HCT116 (cell line): Measurements from ENCODE around the gene LRRC46. TPM values are rescaled to one million over a fixed set of nuclear protein-coding genes. Genes with fewer than 3 reads are reported as not detected.

Experiments used
- ATAC-seq: fragments of 200-7000 bp; cut with Tn5 transposase; 2 replicates; pipeline ENCODE4 v1.9.1; 2020; ENCODE audit warnings: mild to moderate bottlenecking, moderate library complexity
- BruUV-seq: library from RNA; stranded (reverse); fragments of 400-500 nt; replicated peaks from 2 replicates; lab custom pipeline; 2021; lab: Mats Ljungman, UMichigan
- CTCF ChIA-PET: fragments of 300-600 bp; sonication (Branson Sonifier 250); formaldehyde crosslinking; loops from one replicate; lab custom pipeline; 2021; ENCODE audit warnings: antibody characterized with exemption; lab: Charles Lee
- POLR2A ChIA-PET: fragments of 300-600, 350-600 bp; sonication (Branson Sonifier 250); formaldehyde crosslinking; loops from one replicate; lab custom pipeline; 2021; ENCODE audit warnings: antibody characterized with exemption; lab: Charles Lee
- RAD21 ChIA-PET, 2 experiments: fragments of 300-600 bp; sonication (Branson Sonifier 250); formaldehyde crosslinking; loops; one replicate each; lab custom pipeline; 2023; ENCODE audit warnings: low total read pairs in 2 of 2; ENCODE audit not compliant: uncharacterized antibody in 2 of 2, unreplicated experiment in 2 of 2, low non-redundant PET in 1 of 2; lab: Charles Lee
- DNase-seq: peaks from one replicate; pipeline ENCODE4 v3.0.0-alpha.2; 2010; ENCODE audit warnings: low read depth, low spot score
- H2AFZ ChIP-seq: fragments of 200-600 bp; shearing (Covaris generic), sonication (generic); 2 replicates; pipeline ENCODE4 v1.6.1; 2017; ENCODE audit warnings: low read depth, mixed run types, mixed read lengths, antibody characterized with exemption, low read length; ENCODE audit not compliant: poor library complexity, severe bottlenecking
- H3K27ac ChIP-seq: 2 replicates; pipeline ENCODE4 v1.5.1; 2012; ENCODE audit warnings: low read depth, low read length
- H3K27me3 ChIP-seq: fragments of 200-600 bp; sonication (generic); 2 replicates; pipeline ENCODE4 v1.6.1; 2016; ENCODE audit warnings: mixed run types, low read length, mixed read lengths; ENCODE audit not compliant: insufficient read depth
- H3K36me3 ChIP-seq, 2 experiments: fragments of 200-500 bp in 1 of 2; fragments of 200-600 bp in 1 of 2; sonication (Bioruptor generic) in 1 of 2; sonication (generic) in 1 of 2; 2 replicates each; pipeline versions ENCODE4 v1.5.1 to v1.6.1; 2014 to 2016; ENCODE audit warnings: low read length in 2 of 2, inconsistent platforms in 1 of 2, mixed read lengths in 1 of 2, mixed run types in 1 of 2; ENCODE audit not compliant: insufficient read depth in 2 of 2, control insufficient read depth in 1 of 2
- H3K4me1 ChIP-seq, 2 experiments: fragments of 200-600 bp in 1 of 2; sonication (generic) in 1 of 2; 2 replicates each; pipeline versions ENCODE4 v1.5.1 to v1.6.1; 2012 to 2017; ENCODE audit warnings: low read length in 2 of 2, inconsistent platforms in 1 of 2, mild to moderate bottlenecking in 1 of 2, mixed read lengths in 1 of 2, mixed run types in 1 of 2, moderate library complexity in 1 of 2; ENCODE audit not compliant: insufficient read depth in 2 of 2, control insufficient read depth in 1 of 2
- H3K4me2 ChIP-seq: fragments of 200-600 bp; sonication (generic); 2 replicates; pipeline ENCODE4 v1.6.1; 2017; ENCODE audit warnings: mixed run types, low read length, mixed read lengths
- H3K4me3 ChIP-seq, 2 experiments: fragments of 200-600 bp in 1 of 2; sonication (generic) in 1 of 2; replicated peaks in 1 of 2; 2 replicates each; pipeline ENCODE4 v1.5.1; 2011 to 2016; ENCODE audit warnings: low read length in 2 of 2, control low read depth in 1 of 2, low read depth in 1 of 2, mild to moderate bottlenecking in 1 of 2, mixed read lengths in 1 of 2, mixed run types in 1 of 2
- H3K79me2 ChIP-seq: fragments of 200-600 bp; sonication (generic); 2 replicates; pipeline ENCODE4 v1.6.1; 2017; ENCODE audit warnings: mild to moderate bottlenecking, mixed run types, low read length, moderate library complexity, mixed read lengths; ENCODE audit not compliant: insufficient read depth
- H3K9ac ChIP-seq: fragments of 200-600 bp; sonication (generic); 2 replicates; pipeline ENCODE4 v1.6.1; 2016; ENCODE audit warnings: low read length, mixed read lengths
- H3K9me2 ChIP-seq: fragments of 200-600 bp; sonication (generic), shearing (Covaris generic); 2 replicates; pipeline ENCODE4 v1.6.1; 2017; ENCODE audit warnings: mixed run types, mild to moderate bottlenecking, moderate library complexity; ENCODE audit not compliant: insufficient read depth
- H3K9me3 ChIP-seq, 2 experiments: fragments of 200-500 bp in 1 of 2; fragments of 200-600 bp in 1 of 2; sonication (Bioruptor generic) in 1 of 2; sonication (generic) in 1 of 2; 2 replicates each; pipeline ENCODE4 v1.6.1; 2014 to 2017; ENCODE audit warnings: low read length in 2 of 2, mixed read lengths in 2 of 2, inconsistent platforms in 1 of 2, low read depth in 1 of 2, mild to moderate bottlenecking in 1 of 2, mixed run types in 1 of 2, moderate library complexity in 1 of 2; ENCODE audit not compliant: control insufficient read depth in 1 of 2, insufficient read depth in 1 of 2
- H4K20me1 ChIP-seq: fragments of 200-600 bp; sonication (generic), shearing (Covaris generic); 2 replicates; pipeline ENCODE4 v1.6.1; 2017; ENCODE audit warnings: mixed run types, mild to moderate bottlenecking, moderate library complexity; ENCODE audit not compliant: insufficient read depth
- ATF3 ChIP-seq: IDR thresholded peaks from 2 replicates; pipeline ENCODE4 v1.6.1; 2012
- CBX3 ChIP-seq: IDR thresholded peaks from 2 replicates; pipeline ENCODE4 v1.6.1; 2012; ENCODE audit warnings: low read depth
- CEBPB ChIP-seq: IDR thresholded peaks from 2 replicates; pipeline ENCODE4 v1.6.1; 2012; ENCODE audit warnings: low read depth
- CTCF ChIP-seq, 3 experiments: fragments of 200-600 bp in 1 of 3; sonication (generic) in 1 of 3; IDR thresholded peaks in 2 of 3; conservative IDR thresholded peaks in 1 of 3; 2 replicates each; pipeline ENCODE4 v1.5.1; 2012 to 2017; ENCODE audit warnings: low read depth in 2 of 3, low read length in 2 of 3, antibody characterized with exemption in 1 of 3, borderline replicate concordance in 1 of 3, control low read depth in 1 of 3, mild to moderate bottlenecking in 1 of 3, mixed read lengths in 1 of 3, mixed run types in 1 of 3, moderate library complexity in 1 of 3; ENCODE audit not compliant: insufficient read depth in 1 of 3
- EGR1 ChIP-seq: IDR thresholded peaks from 2 replicates; pipeline ENCODE4 v1.6.1; 2012; ENCODE audit warnings: low read depth
- ELF1 ChIP-seq: IDR thresholded peaks from 2 replicates; pipeline ENCODE4 v1.6.1; 2012; ENCODE audit warnings: low read depth, borderline replicate concordance
- EZH2 ChIP-seq: fragments of 200-600 bp; sonication (generic); IDR thresholded peaks from 2 replicates; pipeline ENCODE4 v1.6.1; 2017; ENCODE audit warnings: antibody characterized with exemption, mixed run types
- EZH2phosphoT487 ChIP-seq: fragments of 200-600 bp; IDR thresholded peaks from 2 replicates; pipeline ENCODE4 v1.6.1; 2018; ENCODE audit warnings: antibody characterized with exemption, borderline replicate concordance
- FOSL1 ChIP-seq: IDR thresholded peaks from 2 replicates; pipeline ENCODE4 v1.6.1; 2012; ENCODE audit warnings: low read depth
- JUND ChIP-seq: IDR thresholded peaks from 2 replicates; pipeline ENCODE4 v1.6.1; 2012
- MAX ChIP-seq: IDR thresholded peaks from 2 replicates; pipeline ENCODE4 v1.6.1; 2012
- POLR2A ChIP-seq: IDR thresholded peaks from 2 replicates; pipeline ENCODE4 v1.7.0; 2011; ENCODE audit warnings: borderline replicate concordance; ENCODE audit not compliant: insufficient read depth, insufficient read length; ENCODE audit errors: extremely low read depth
- POLR2AphosphoS5 ChIP-seq: IDR thresholded peaks from 2 replicates; pipeline ENCODE4 v1.6.1; 2011; ENCODE audit warnings: mild to moderate bottlenecking, low read depth, low read length, moderate library complexity
- RAD21 ChIP-seq: IDR thresholded peaks from 2 replicates; pipeline ENCODE4 v1.6.1; 2012; ENCODE audit warnings: low read depth, mild to moderate bottlenecking
- SIN3A ChIP-seq: IDR thresholded peaks from 2 replicates; pipeline ENCODE4 v1.6.1; 2012; ENCODE audit warnings: low read depth
- SP1 ChIP-seq: IDR thresholded peaks from 2 replicates; pipeline ENCODE4 v1.6.1; 2012; ENCODE audit warnings: low read depth
- SRF ChIP-seq: IDR thresholded peaks from 2 replicates; pipeline ENCODE4 v1.6.1; 2012; ENCODE audit warnings: low read depth
- TCF7L2 ChIP-seq: IDR thresholded peaks from 2 replicates; pipeline ENCODE4 v1.7.0; 2011; ENCODE audit warnings: borderline replicate concordance, inconsistent platforms; ENCODE audit not compliant: insufficient read depth, insufficient read length; ENCODE audit errors: extremely low read depth
- YY1 ChIP-seq: IDR thresholded peaks from 2 replicates; pipeline ENCODE4 v1.6.1; 2011; ENCODE audit warnings: low read length, low read depth, moderate library complexity, mild to moderate bottlenecking; ENCODE audit not compliant: insufficient replicate concordance; ENCODE audit errors: extremely low read depth
- ZBTB33 ChIP-seq: IDR thresholded peaks from 2 replicates; pipeline ENCODE4 v1.6.1; 2011; ENCODE audit warnings: mild to moderate bottlenecking, low read length, moderate library complexity; ENCODE audit not compliant: insufficient replicate concordance; ENCODE audit errors: extremely low read depth
- ZFX ChIP-seq: fragments of 450-650 bp; IDR thresholded peaks from 2 replicates; pipeline ENCODE4 v1.6.1; 2017
- ZNF274 ChIP-seq: fragments of 200-500 bp; sonication (Bioruptor generic); IDR thresholded peaks from 2 replicates; pipeline ENCODE4 v1.6.1; 2014; ENCODE audit warnings: mild to moderate bottlenecking, low read depth, low read length, inconsistent platforms
- intact Hi-C: fragments of 100-400 bp; cut with micrococcal nuclease; formaldehyde crosslinking; loops from 2 replicates; pipeline ENCODE4 v1.10.0; 2022
- total RNA-seq: library from RNA; stranded (reverse); gene quantifications from one replicate; pipeline ENCODE4 v1.2.1, GENCODE V29; 2021; ENCODE audit not compliant: unreplicated experiment

The LRRC46 gene
- total RNA-seq, 1 experiment from 2014 or later = 0.76 TPM

GRCh38 chr17:47850692-47851573 is 19.5 kb downstream of the LRRC46 start, which contains the start of gene SP6:
Gene SP6, minus strand, starts transcription at chr17:47851163. Its CDS starts 2,734 bp downstream, at chr17:47848429.
- ChIA-PET RAD21 (interaction anchor here (1.0 to 1.3 kb wide), 3 partner anchors 10 to 39 kb away, joined by 4 to 5 read pairs (median 5); partner anchors contain the start of gene SCRN2 (in 1 of the 2)), POLR2A (interaction anchor here (0.7 to 3.2 kb wide), 9 partner anchors 8 to 90 kb away, joined by 3 to 15 read pairs (median 3); partner anchors contain the start of genes LRRC46, MRPL10, PNPO and SCRN2), CTCF (interaction anchor here (0.7 to 12.6 kb wide), 10 partner anchors 8 to 167 kb away, joined by 3 to 393 read pairs (median 6); partner anchors contain the start of genes LRRC46, MRPL10, SCRN2 and SP2)
- Histone ChIP-seq H4K20me1 (no peaks in the 10 kb centered on the region), H3K79me2 (peaks cover 23% of the 10 kb centered on the region; the same call in 1 of the 2 replicates), H2AFZ (peak within 1 kb of the TSS; percentile 70), H3K9ac (peak within 1 kb of the TSS; percentile 81), H3K36me3 (no peaks in the 10 kb centered on the region; a peak in 1 of 4 replicates), H3K9me2 (no peaks in the 10 kb centered on the region), H3K4me3 (peak within 1 kb of the TSS; percentile 78 to 89), H3K4me2 (peak within 1 kb of the TSS; percentile 86), H3K27me3 (peaks cover 13% of the 10 kb centered on the region; the same call in 1 of the 2 replicates), H3K27ac (peak within 1 kb of the TSS; percentile 63), H3K9me3 (no peaks in the 10 kb centered on the region), H3K4me1 (peaks cover 13 to 30% of the 10 kb centered on the region in 2 experiments)
- ATAC-seq = peak; percentile 93
- BruUV-seq = no TSS peak
- peak; percentile 80 for DNase-seq
- intact Hi-C loops = no loop called here
- TF ChIP-seq YY1 (no peak), ATF3 (no peak), EZH2 (no peak), CBX3 (no peak), SRF (no peak), CTCF (IDR thresholded peaks at IDR 0.05 in 2 of 3, conservative IDR thresholded peaks at IDR 0.05 in 1 of 3; ENCODE audit: borderline replicate concordance in 1 of 3, insufficient read depth in 1 of 3, low read depth in 2 of 3, low read length in 2 of 3) (peak in 1 of 3 experiments; percentile 39; a peak in 3 of 6 replicates), POLR2AphosphoS5 (peak; percentile 98), ZFX (peak; percentile 86), CEBPB (no peak), FOSL1 (no peak), MAX (peak; percentile 49), ZNF274 (no peak), EGR1 (no peak; the same call in 1 of the 2 replicates), SIN3A (no peak), RAD21 (no peak), POLR2A (peak; percentile 97), ELF1 (no peak), SP1 (no peak; the same call in 1 of the 2 replicates), JUND (no peak), EZH2phosphoT487 (no peak), TCF7L2 (peak; percentile 82), ZBTB33 (no peak)
